MM.1S (cell line): Measurements from ENCODE around the gene CACNA1C.

Source experiments
- DNase-seq: peaks from one replicate; pipeline ENCODE4 v3.0.0-alpha.2; 2015
- H2AFZ ChIP-seq: fragments of 300-600 bp; sonication (generic); 2 replicates; pipeline ENCODE4 v1.6.0; 2016; ENCODE audit warnings: antibody characterized with exemption, low read length
- H3F3A ChIP-seq: fragments of 300-600 bp; sonication (generic); 2 replicates; pipeline ENCODE4 v1.6.1; 2016; ENCODE audit warnings: mild to moderate bottlenecking, antibody characterized with exemption, low read length, moderate library complexity, mixed read lengths; ENCODE audit not compliant: insufficient read depth
- H3K27ac ChIP-seq: fragments of 300-600 bp; sonication (generic); 2 replicates; pipeline ENCODE4 v1.5.1; 2016; ENCODE audit warnings: mild to moderate bottlenecking, low read length
- H3K27me3 ChIP-seq: fragments of 300-600 bp; sonication (generic); replicated peaks from 2 replicates; pipeline ENCODE4 v1.6.0; 2016; ENCODE audit warnings: low read length; ENCODE audit not compliant: insufficient read depth
- H3K36me3 ChIP-seq: fragments of 300-600 bp; sonication (generic); replicated peaks from 2 replicates; pipeline ENCODE4 v1.6.1; 2016; ENCODE audit warnings: mild to moderate bottlenecking, low read length, mixed read lengths; ENCODE audit not compliant: insufficient read depth
- H3K4me1 ChIP-seq: fragments of 300-600 bp; sonication (generic); 2 replicates; pipeline ENCODE4 v1.6.1; 2016; ENCODE audit warnings: low read length, mixed read lengths
- H3K4me2 ChIP-seq: fragments of 300-600 bp; sonication (generic); 2 replicates; pipeline ENCODE4 v1.6.0; 2016; ENCODE audit warnings: low read depth, low read length
- H3K4me3 ChIP-seq: fragments of 300-600 bp; sonication (generic); 2 replicates; pipeline ENCODE4 v1.5.1; 2016; ENCODE audit warnings: low read length, mixed read lengths
- H3K79me2 ChIP-seq: fragments of 300-600 bp; sonication (generic); 2 replicates; pipeline ENCODE4 v1.6.1; 2016; ENCODE audit warnings: mixed run types, low read length, mixed read lengths
- H3K9ac ChIP-seq: fragments of 300-600 bp; sonication (generic); 2 replicates; pipeline ENCODE4 v1.6.1; 2016; ENCODE audit warnings: low read length, mixed read lengths
- H3K9me2 ChIP-seq: fragments of 300-600 bp; sonication (generic); replicated peaks from 2 replicates; pipeline ENCODE4 v1.6.1; 2016; ENCODE audit warnings: mild to moderate bottlenecking, low read length, mixed read lengths; ENCODE audit not compliant: insufficient read depth
- H3K9me3 ChIP-seq: fragments of 300-600 bp; sonication (generic); replicated peaks from 2 replicates; pipeline ENCODE4 v1.6.1; 2016; ENCODE audit warnings: mild to moderate bottlenecking, low read length, mixed read lengths; ENCODE audit not compliant: insufficient read depth
- H4K20me1 ChIP-seq: fragments of 300-600 bp; sonication (generic); 2 replicates; pipeline ENCODE4 v1.6.1; 2016; ENCODE audit warnings: mild to moderate bottlenecking, low read length, moderate library complexity, mixed read lengths; ENCODE audit not compliant: insufficient read depth
- EZH2 ChIP-seq: fragments of 300-600 bp; sonication (generic); optimal IDR thresholded peaks from 2 replicates; pipeline ENCODE3; 2017; ENCODE audit warnings: low read depth, mild to moderate bottlenecking, antibody characterized with exemption, low read length, mixed read lengths
- EZH2phosphoT487 ChIP-seq: fragments of 300-600 bp; sonication (generic); IDR thresholded peaks from 2 replicates; pipeline ENCODE4 v1.6.1; 2018; ENCODE audit warnings: antibody characterized with exemption, low read length
- TF ChIP-seq, protein P1 (sequence below): fragments of 300-600 bp; sonication (generic); IDR thresholded peaks from 2 replicates; pipeline ENCODE4 v1.5.1; 2016; ENCODE audit warnings: antibody characterized with exemption, low read length, mixed read lengths

The CACNA1C gene

DNA sequence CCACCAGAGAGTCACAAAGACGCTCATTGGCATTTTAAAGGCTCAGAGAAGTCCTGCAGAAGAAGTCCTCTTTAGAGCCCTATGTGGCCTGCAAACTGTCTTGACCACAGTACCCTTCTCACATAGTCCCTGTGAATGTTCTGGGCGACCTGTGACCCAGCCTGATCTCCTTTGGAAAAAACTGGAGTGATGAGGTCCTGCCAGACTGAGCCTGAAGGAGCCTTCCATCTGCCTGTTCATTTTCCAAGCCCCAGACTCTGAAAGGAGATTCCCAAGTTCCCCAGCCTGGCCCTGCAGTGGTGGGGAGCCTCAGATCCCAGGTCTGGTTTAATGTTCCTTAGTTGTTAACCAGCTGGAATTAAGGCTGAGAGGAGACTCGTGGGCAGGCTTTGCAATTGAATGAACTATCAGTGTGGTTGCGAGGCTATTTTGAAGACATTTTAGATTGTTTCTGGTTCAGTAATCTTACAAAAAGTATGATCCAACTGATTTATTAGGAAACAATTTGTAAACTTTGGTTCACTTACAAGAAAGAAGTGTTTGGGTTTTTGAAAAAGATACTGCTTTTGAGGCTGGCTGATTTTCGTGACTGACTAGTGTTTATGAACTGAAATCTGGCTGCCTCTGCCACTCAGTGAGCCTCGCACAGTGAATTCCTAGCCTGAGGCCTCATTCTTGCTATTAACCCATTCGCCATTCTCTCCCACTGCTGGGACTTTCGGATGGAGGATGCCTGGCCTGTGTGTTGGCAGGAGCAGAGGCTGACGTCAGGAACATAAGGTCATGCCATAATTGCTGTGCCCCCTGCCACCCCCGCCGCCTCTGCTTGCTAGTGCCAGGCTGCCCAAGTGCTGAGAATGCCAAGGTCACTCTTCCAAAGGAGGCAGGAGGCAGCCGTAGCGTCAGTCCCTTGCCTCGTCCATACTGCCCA lies 249.0 kb downstream of the CACNA1C start:
- Histone ChIP-seq H3K27ac (no peak overlapping the region), H3K36me3 (no peaks in the 10 kb centered on the region), H3K9ac (no peak overlapping the region), H3F3A (peaks cover 13% of the 10 kb centered on the region), H3K4me2 (no peak overlapping the region), H3K9me3 (no peaks in the 10 kb centered on the region), H4K20me1 (no peaks in the 10 kb centered on the region), H3K4me1 (peaks cover 24% of the 10 kb centered on the region), H3K27me3 (no peaks in the 10 kb centered on the region), H2AFZ (no peak overlapping the region), H3K79me2 (no peaks in the 10 kb centered on the region), H3K9me2 (no peaks in the 10 kb centered on the region), H3K4me3 (no peak overlapping the region)
- no peak for DNase-seq
- TF ChIP-seq, protein P1, sequence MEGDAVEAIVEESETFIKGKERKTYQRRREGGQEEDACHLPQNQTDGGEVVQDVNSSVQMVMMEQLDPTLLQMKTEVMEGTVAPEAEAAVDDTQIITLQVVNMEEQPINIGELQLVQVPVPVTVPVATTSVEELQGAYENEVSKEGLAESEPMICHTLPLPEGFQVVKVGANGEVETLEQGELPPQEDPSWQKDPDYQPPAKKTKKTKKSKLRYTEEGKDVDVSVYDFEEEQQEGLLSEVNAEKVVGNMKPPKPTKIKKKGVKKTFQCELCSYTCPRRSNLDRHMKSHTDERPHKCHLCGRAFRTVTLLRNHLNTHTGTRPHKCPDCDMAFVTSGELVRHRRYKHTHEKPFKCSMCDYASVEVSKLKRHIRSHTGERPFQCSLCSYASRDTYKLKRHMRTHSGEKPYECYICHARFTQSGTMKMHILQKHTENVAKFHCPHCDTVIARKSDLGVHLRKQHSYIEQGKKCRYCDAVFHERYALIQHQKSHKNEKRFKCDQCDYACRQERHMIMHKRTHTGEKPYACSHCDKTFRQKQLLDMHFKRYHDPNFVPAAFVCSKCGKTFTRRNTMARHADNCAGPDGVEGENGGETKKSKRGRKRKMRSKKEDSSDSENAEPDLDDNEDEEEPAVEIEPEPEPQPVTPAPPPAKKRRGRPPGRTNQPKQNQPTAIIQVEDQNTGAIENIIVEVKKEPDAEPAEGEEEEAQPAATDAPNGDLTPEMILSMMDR = no peak

DNA sequence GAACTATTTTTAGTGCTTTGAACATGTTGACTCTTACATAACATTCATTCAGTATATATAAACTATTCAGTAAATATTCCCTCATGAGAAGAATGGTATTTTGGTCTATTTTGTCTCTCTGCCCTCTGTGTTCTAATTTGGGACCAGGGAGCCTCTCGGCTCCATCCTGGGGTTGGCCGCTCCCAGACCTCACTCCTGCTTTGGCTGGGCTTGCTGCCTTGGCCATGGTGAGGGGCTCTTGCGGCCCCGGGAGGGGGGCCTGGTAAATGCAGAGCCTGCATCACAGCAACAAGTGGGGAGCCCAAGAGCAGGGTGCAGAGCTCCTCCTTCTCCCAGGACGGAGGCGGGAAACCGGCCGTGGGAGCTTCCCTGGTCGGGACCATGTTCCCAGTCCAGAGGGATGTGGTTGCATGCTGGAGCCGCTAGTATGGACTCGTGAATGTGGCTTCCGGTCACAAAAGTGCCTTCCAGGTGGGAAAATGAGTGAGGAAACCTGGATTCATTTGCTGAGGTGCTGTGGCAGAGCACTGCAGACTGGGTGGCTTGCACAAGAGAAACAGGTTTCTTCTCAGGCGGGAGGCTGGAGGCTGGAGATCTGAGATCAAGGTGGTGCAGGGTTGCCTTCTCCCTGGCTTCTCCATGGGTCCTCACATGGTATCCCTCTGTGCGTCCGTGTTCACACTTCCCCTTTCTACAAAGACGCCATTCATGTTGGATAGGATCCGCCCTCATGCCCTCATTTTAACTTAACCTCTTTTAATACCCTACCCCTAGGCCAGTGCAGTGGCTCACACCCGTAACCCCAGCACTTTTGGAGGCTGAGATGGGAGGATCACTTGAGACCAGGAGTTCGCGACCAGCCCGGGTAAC lies 250.2 kb downstream of the CACNA1C start:
- no peak overlapping the region for H3K27ac ChIP-seq
- TF ChIP-seq, protein P1 = no peak
- TF ChIP-seq EZH2 (no peak), EZH2phosphoT487 (no peak)

DNA sequence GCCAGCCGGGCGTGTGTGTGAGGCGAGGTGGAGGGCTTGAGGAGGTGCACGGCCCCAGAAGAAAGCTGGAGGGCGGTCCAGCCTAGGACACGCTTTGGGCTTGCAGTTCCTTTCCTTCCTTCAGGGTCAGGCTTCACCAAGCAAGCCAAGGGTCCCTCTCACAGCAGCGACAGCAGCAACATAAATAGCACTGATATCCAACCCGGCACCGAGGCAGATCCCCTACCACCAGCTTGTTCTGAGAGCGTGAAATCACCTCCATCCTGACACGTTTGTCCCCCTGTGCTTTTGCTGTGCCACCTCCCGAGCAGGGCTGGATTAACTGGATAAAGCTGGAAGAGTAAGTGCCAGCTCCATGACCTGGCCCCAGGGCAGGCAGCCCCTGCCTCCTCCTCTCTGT lies 251.4 kb downstream of the CACNA1C start:
- DNase-seq = no peak
- no peaks in the 10 kb centered on the region for H3K79me2 ChIP-seq
- no peak overlapping the region for H3K4me3 ChIP-seq
- no peaks in the 10 kb centered on the region for H3F3A ChIP-seq
- no peak overlapping the region for H2AFZ ChIP-seq
- H3K9me3 ChIP-seq = no peaks in the 10 kb centered on the region
- no peaks in the 10 kb centered on the region for H4K20me1 ChIP-seq
- no peaks in the 10 kb centered on the region for H3K27me3 ChIP-seq
- H3K9ac ChIP-seq = no peak overlapping the region
- H3K36me3 ChIP-seq = no peaks in the 10 kb centered on the region
- peaks cover 5% of the 10 kb centered on the region; the same call in 1 of the 2 replicates for H3K4me1 ChIP-seq
- TF ChIP-seq, protein P1 = no peak
- no peak for TF ChIP-seq EZH2
- no peak for TF ChIP-seq EZH2phosphoT487
- no peak overlapping the region for H3K4me2 ChIP-seq
- H3K9me2 ChIP-seq = no peaks in the 10 kb centered on the region; the same call in 1 of the 2 replicates
- H3K27ac ChIP-seq = no peak overlapping the region

More for the DNA sequence above, 250.2 kb downstream of the CACNA1C start:
- H3K4me3 ChIP-seq = no peak overlapping the region
- DNase-seq = no peak
- no peak overlapping the region for H2AFZ ChIP-seq
- no peaks in the 10 kb centered on the region for H3K9me3 ChIP-seq
- H3K27me3 ChIP-seq = no peaks in the 10 kb centered on the region
- H3F3A ChIP-seq = peaks cover 2% of the 10 kb centered on the region; the same call in 1 of the 2 replicates
- H3K4me2 ChIP-seq = no peak overlapping the region
- H3K9me2 ChIP-seq = no peaks in the 10 kb centered on the region
- H3K4me1 ChIP-seq = peaks cover 13% of the 10 kb centered on the region
- H3K9ac ChIP-seq = no peak overlapping the region
- no peaks in the 10 kb centered on the region for H3K79me2 ChIP-seq
- no peaks in the 10 kb centered on the region for H4K20me1 ChIP-seq
- H3K36me3 ChIP-seq = no peaks in the 10 kb centered on the region
